ACHN (cell line): ENCODE measurements around the gene AGBL1.

Source experiments
- DNase-seq: peaks from one replicate; pipeline ENCODE4 v3.0.0-alpha.2; 2015
- in situ Hi-C: cut with HindIII; loops from 2 replicates; pipeline ENCODE4 v1.10.0; 2017; ENCODE audit warnings: low sequenced_read_pairs, low pct_ligation_motif_present, low pct_unique_long_range_greater_than_20kb

AGBL1 gene

GRCh38 chr15:86157606-86158293 lies 78.1 kb downstream of the AGBL1 start:
- no peak for DNase-seq
- in situ Hi-C loops = no loop called here

- in situ Hi-C loops = no loop called here
- DNase-seq = no peak
These were observed 79.8 kb downstream of the AGBL1 start for GRCh38 chr15:86159468-86159867.

- in situ Hi-C loops = no loop called here
- no peak for DNase-seq
These were observed 81.6 kb downstream of the AGBL1 start for GRCh38 chr15:86161250-86161649.

- in situ Hi-C loops = no loop called here
- no peak for DNase-seq
These were observed 82.5 kb downstream of the AGBL1 start for GRCh38 chr15:86162172-86162591.

GRCh38 chr15:86162641-86163040 lies 83.0 kb downstream of the AGBL1 start:
- no peak for DNase-seq
- in situ Hi-C loops = no loop called here

GRCh38 chr15:86163816-86164215 lies 84.1 kb downstream of the AGBL1 start:
- no peak for DNase-seq
- in situ Hi-C loops = no loop called here

- no peak for DNase-seq
- in situ Hi-C loops = no loop called here
These were observed 84.7 kb downstream of the AGBL1 start for GRCh38 chr15:86164232-86164898.

GRCh38 chr15:86165265-86166211 lies 85.9 kb downstream of the AGBL1 start:
- in situ Hi-C loops = no loop called here
- DNase-seq = no peak

GRCh38 chr15:86167841-86168240 lies 88.2 kb downstream of the AGBL1 start:
- in situ Hi-C loops = no loop called here
- no peak for DNase-seq

- in situ Hi-C loops = no loop called here
- DNase-seq = no peak
These were observed 99.2 kb downstream of the AGBL1 start for GRCh38 chr15:86178845-86179244.

- in situ Hi-C loops = no loop called here
- DNase-seq = no peak
These were observed 104.2 kb downstream of the AGBL1 start for GRCh38 chr15:86183596-86184491.

- no peak for DNase-seq
- in situ Hi-C loops = no loop called here
These were observed 114.2 kb downstream of the AGBL1 start for GRCh38 chr15:86193716-86194380.

- no peak for DNase-seq
- in situ Hi-C loops = no loop called here
These were observed 118.1 kb downstream of the AGBL1 start for GRCh38 chr15:86197770-86198169.

GRCh38 chr15:86199467-86200145 lies 119.9 kb downstream of the AGBL1 start:
- DNase-seq = no peak
- in situ Hi-C loops = no loop called here

- DNase-seq = no peak
- in situ Hi-C loops = no loop called here
These were observed 121.8 kb downstream of the AGBL1 start for GRCh38 chr15:86201313-86202008.

GRCh38 chr15:86203462-86203861 lies 123.8 kb downstream of the AGBL1 start:
- DNase-seq = no peak
- in situ Hi-C loops = no loop called here

GRCh38 chr15:86205096-86205495 lies 125.4 kb downstream of the AGBL1 start:
- in situ Hi-C loops = no loop called here
- no peak for DNase-seq
